Tibial nerve (tissue), 4 donors: ENCODE data around the gene CYSLTR2. TPM values are rescaled to one million over a fixed set of nuclear protein-coding genes. Genes with fewer than 3 reads are reported as not detected.
A peak's percentile ranks its signal among the peaks of the same experiment; 100 is the strongest.

Source experiments
- DNase-seq, 2 donors: peaks; one replicate each; pipeline ENCODE4 v3.0.0-alpha.2; 2019; ENCODE audit warnings: low spot score in 2 of 2
- H3K27ac ChIP-seq, 4 donors: fragments of 200-600 bp; sonication (generic) in 3 of 4; one replicate each; pipeline ENCODE4 v1.5.1; 2017 to 2019; ENCODE audit warnings: mild to moderate bottlenecking in 1 of 4
- H3K27me3 ChIP-seq, 2 donors: fragments of 200-600 bp; sonication (generic) in 1 of 2; one replicate each; pipeline versions ENCODE4 v1.5.1 to v1.6.0; 2017 to 2019
- H3K36me3 ChIP-seq, 3 donors: fragments of 200-600 bp; sonication (generic); one replicate each; pipeline ENCODE4 v1.5.1; 2018 to 2019
- H3K4me1 ChIP-seq, 4 donors: fragments of 200-600 bp; sonication (generic) in 3 of 4; one replicate each; pipeline ENCODE4 v1.5.1; 2017 to 2019
- H3K4me3 ChIP-seq, 4 donors: fragments of 200-600 bp; sonication (generic) in 3 of 4; one replicate each; pipeline ENCODE4 v1.5.1; 2017 to 2019; ENCODE audit warnings: mild to moderate bottlenecking in 1 of 4, moderate library complexity in 1 of 4
- H3K9me3 ChIP-seq, 4 donors: fragments of 200-600 bp; sonication (generic) in 3 of 4; one replicate each; pipeline ENCODE4 v1.5.1; 2017 to 2019
- EP300 ChIP-seq, 2 donors: sonication (generic); formaldehyde crosslinking; IDR thresholded peaks; one replicate each; pipeline ENCODE4 v1.6.1; 2017; ENCODE audit warnings: antibody characterized with exemption in 2 of 2, mild to moderate bottlenecking in 1 of 2
- POLR2A ChIP-seq, 2 donors: fragments of 450-650 bp; IDR thresholded peaks; one replicate each; pipeline ENCODE4 v1.6.1; 2017; ENCODE audit warnings: antibody characterized with exemption in 2 of 2, mild to moderate bottlenecking in 2 of 2, moderate library complexity in 2 of 2
- WGBS, 2 donors: methylation state at CpG; one replicate each; pipeline ENCODE4 v1.1.5; 2018; 5-methylcytosine and 5-hydroxymethylcytosine counted together
- total RNA-seq, 4 donors: library from RNA; depleted of rRNA; stranded (reverse); fragments of >200 nt; gene quantifications; one replicate each; pipeline ENCODE4 v1.1.0, GENCODE V29; 2016
- TF ChIP-seq, protein P1 (sequence below), 5 experiments: fragments of 200-600 bp in 3 of 5; fragments of 450-650 bp in 2 of 5; sonication (generic) in 3 of 5; IDR thresholded peaks; one replicate each; pipeline ENCODE4 v1.5.1; 2016 to 2019; ENCODE audit warnings: antibody characterized with exemption in 5 of 5, mild to moderate bottlenecking in 3 of 5, moderate library complexity in 2 of 5

Gene CYSLTR2
- total RNA-seq, 4 donors from 2014 or later, result 0.22 TPM; not detected in 3

DNA sequence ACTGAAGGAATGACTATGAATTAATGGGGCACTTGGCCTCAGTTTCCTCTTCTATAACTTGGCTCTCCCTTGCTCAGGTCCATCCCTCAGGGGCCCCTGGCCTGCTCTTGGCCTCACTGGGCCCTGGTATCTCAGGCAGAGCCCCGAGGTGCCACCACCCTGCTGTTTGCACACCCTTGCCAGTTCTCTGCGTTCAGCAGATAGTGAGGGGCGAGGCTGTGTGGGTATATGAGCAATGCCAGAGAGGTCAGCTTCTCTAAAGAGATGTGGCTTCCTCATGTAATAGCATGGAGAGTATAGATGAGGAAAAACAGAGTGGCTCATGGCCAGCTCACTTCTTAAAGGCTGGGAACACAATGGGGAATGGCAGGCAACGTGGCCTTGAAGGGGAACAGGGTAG is 76.1 kb downstream of the CYSLTR2 start:
- no peaks in the 10 kb centered on the region for H3K36me3 ChIP-seq
- DNase-seq, result no peak
- no peaks in the 10 kb centered on the region for H3K27me3 ChIP-seq
- H3K4me3 ChIP-seq, result no peak overlapping the region
- H3K27ac ChIP-seq, result no peak overlapping the region
- TF ChIP-seq, protein P1, sequence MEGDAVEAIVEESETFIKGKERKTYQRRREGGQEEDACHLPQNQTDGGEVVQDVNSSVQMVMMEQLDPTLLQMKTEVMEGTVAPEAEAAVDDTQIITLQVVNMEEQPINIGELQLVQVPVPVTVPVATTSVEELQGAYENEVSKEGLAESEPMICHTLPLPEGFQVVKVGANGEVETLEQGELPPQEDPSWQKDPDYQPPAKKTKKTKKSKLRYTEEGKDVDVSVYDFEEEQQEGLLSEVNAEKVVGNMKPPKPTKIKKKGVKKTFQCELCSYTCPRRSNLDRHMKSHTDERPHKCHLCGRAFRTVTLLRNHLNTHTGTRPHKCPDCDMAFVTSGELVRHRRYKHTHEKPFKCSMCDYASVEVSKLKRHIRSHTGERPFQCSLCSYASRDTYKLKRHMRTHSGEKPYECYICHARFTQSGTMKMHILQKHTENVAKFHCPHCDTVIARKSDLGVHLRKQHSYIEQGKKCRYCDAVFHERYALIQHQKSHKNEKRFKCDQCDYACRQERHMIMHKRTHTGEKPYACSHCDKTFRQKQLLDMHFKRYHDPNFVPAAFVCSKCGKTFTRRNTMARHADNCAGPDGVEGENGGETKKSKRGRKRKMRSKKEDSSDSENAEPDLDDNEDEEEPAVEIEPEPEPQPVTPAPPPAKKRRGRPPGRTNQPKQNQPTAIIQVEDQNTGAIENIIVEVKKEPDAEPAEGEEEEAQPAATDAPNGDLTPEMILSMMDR (IDR thresholded peaks at IDR 0.05), result no peak
- TF ChIP-seq EP300 (IDR thresholded peaks at IDR 0.05), result no peak
- no peak for TF ChIP-seq POLR2A (IDR thresholded peaks at IDR 0.05)
- peaks cover 0 to 4% (median 0%) of the 10 kb centered on the region in 4 donors for H3K4me1 ChIP-seq
- no peaks in the 10 kb centered on the region for H3K9me3 ChIP-seq
- 70 to 73% methylated on average over 4 of the region's 4 CpGs for WGBS, 2 donors

DNA sequence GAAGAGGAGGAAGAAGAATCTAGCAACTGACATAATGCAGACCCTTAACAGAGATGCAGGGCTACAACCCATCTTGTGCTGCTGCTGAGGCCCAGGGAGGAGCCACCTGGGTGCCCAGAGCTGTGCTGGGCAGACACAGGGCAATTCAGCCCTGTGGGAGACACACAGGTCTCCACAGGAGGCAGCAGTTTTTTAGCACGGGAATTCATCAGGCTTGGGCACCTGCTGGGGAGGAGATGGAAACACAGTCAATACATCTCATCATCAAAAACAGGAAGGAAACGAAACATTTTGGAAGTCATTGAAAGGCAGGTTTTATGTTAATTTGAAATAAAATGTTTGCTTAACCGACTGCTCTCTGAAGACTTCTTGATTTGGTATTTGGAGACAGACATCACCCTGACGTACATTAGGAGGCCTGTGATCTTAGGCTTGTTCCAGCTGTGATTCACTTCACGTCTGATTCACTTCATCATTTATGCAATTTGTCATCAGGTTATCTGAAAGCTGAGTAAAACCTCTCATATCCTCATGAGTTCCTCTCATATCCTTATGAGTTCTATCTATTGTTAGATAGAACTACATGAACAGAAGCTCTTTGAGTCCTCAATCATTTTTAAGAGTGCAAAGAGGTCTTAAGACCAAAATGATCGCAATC is 77.4 kb downstream of the CYSLTR2 start:
- TF ChIP-seq EP300 (IDR thresholded peaks at IDR 0.05), result no peak
- no peak for TF ChIP-seq POLR2A (IDR thresholded peaks at IDR 0.05)
- TF ChIP-seq, protein P1 (IDR thresholded peaks at IDR 0.05), result no peak
- H3K4me1 ChIP-seq, result peaks cover 0 to 4% (median 0%) of the 10 kb centered on the region in 4 donors
- 61 to 68% methylated on average over 6 of the region's 6 CpGs for WGBS, 2 donors
- H3K27me3 ChIP-seq, result no peaks in the 10 kb centered on the region
- no peaks in the 10 kb centered on the region for H3K9me3 ChIP-seq
- no peaks in the 10 kb centered on the region for H3K36me3 ChIP-seq
- no peak for DNase-seq
- no peak overlapping the region for H3K4me3 ChIP-seq
- no peak overlapping the region for H3K27ac ChIP-seq

GRCh38 chr13:48731957-48732569 is 78.3 kb downstream of the CYSLTR2 start:
- no peak overlapping the region for H3K27ac ChIP-seq
- H3K4me3 ChIP-seq, result peak overlapping the region in 1 of 4 donors; percentile 18
- H3K4me1 ChIP-seq, result peaks cover 0 to 4% (median 0%) of the 10 kb centered on the region in 4 donors
- no peaks in the 10 kb centered on the region for H3K27me3 ChIP-seq
- no peaks in the 10 kb centered on the region for H3K9me3 ChIP-seq
- WGBS, 2 donors, result 37 to 40% methylated on average over 16 of the region's 16 CpGs
- DNase-seq, result peak in 1 of 2 donors; percentile 29
- H3K36me3 ChIP-seq, result no peaks in the 10 kb centered on the region
- TF ChIP-seq POLR2A (IDR thresholded peaks at IDR 0.05), result no peak
- TF ChIP-seq, protein P1 (IDR thresholded peaks at IDR 0.05), result peak; percentile 53 to 78 (median 62)

GRCh38 chr13:48733739-48734335 is 80.1 kb downstream of the CYSLTR2 start:
- no peak overlapping the region for H3K27ac ChIP-seq
- peaks cover 0 to 6% (median 0%) of the 10 kb centered on the region in 4 donors for H3K4me1 ChIP-seq
- 81 to 84% methylated on average over 5 of the region's 5 CpGs for whole genome bisulfite sequencing, 2 donors
- H3K4me3 ChIP-seq, result no peak overlapping the region
- no peak for DNase-seq
- H3K36me3 ChIP-seq, result no peaks in the 10 kb centered on the region
- no peak for TF ChIP-seq EP300 (IDR thresholded peaks at IDR 0.05)
- TF ChIP-seq, protein P1 (IDR thresholded peaks at IDR 0.05), result no peak
- TF ChIP-seq POLR2A (IDR thresholded peaks at IDR 0.05), result no peak
- no peaks in the 10 kb centered on the region for H3K27me3 ChIP-seq
- no peaks in the 10 kb centered on the region for H3K9me3 ChIP-seq

DNA sequence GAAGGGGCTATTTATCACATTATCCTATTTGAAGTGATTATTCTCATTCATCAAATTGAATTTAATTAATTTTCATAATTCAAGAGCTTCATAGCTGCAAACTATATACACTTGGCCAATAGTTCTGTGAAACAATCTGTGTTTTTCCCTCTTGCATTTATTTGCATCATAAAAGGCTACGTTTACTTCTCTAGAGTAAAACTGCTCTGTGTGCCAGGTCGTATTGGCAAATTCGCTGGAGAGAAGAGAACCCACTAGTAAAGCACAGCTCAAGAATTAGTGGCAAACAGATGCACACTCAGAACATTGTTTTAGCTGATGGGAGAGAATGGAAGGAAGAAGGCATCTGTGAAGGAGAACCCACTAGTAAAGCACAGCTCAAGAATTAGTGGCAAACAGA is 81.8 kb downstream of the CYSLTR2 start:
- H3K27me3 ChIP-seq, result no peaks in the 10 kb centered on the region
- 66 to 70% methylated on average over 3 of the region's 3 CpGs for WGBS, 2 donors
- H3K36me3 ChIP-seq, result no peaks in the 10 kb centered on the region
- no peak overlapping the region for H3K4me3 ChIP-seq
- H3K4me1 ChIP-seq, result peaks cover 0 to 11% (median 0%) of the 10 kb centered on the region in 4 donors
- no peak for DNase-seq
- no peaks in the 10 kb centered on the region for H3K9me3 ChIP-seq
- no peak overlapping the region for H3K27ac ChIP-seq
- TF ChIP-seq, protein P1 (IDR thresholded peaks at IDR 0.05), result no peak
- TF ChIP-seq EP300 (IDR thresholded peaks at IDR 0.05), result no peak
